ENCODE measurements around the gene JUND. TPM values are rescaled to one million over a fixed set of nuclear protein-coding genes. Genes with fewer than 3 reads are reported as not detected.

Gene JUND
- total RNA-seq, 1 experiment from 2014 or later = 128 TPM

GRCh38 chr19:18306888-18307260 is 25.5 kb upstream of the JUND start:
- Histone ChIP-seq H3K4me1 (ENCODE audit: insufficient read depth, low read length, poor library complexity, severe bottlenecking) (peaks cover 17% of the 10 kb centered on the region), H3K27ac (ENCODE audit: low read depth, low read length, poor library complexity, severe bottlenecking) (no peak overlapping the region), H3K4me3 (ENCODE audit: low read depth, low read length, poor library complexity, severe bottlenecking) (no peak overlapping the region), H3K9me3 (ENCODE audit: low read depth, low read length, poor library complexity, severe bottlenecking) (no peaks in the 10 kb centered on the region), H3K27me3 (replicated peaks; ENCODE audit: insufficient read depth, low read depth, low read length, poor library complexity) (no peaks in the 10 kb centered on the region), H3K36me3 (ENCODE audit: insufficient read depth, low read length, poor library complexity, severe bottlenecking) (peaks cover 33% of the 10 kb centered on the region)
- DNase-seq (ENCODE audit: low spot score) = no peak
- ChIA-PET POLR2A (ENCODE audit: low non-redundant PET) (no interaction called here), CTCF (no interaction called here)
- no peak for TF ChIP-seq EZH2 (IDR thresholded peaks at IDR 0.05; ENCODE audit: borderline replicate concordance, low read depth, low read length, poor library complexity, severe bottlenecking)
- TF ChIP-seq, protein P1, sequence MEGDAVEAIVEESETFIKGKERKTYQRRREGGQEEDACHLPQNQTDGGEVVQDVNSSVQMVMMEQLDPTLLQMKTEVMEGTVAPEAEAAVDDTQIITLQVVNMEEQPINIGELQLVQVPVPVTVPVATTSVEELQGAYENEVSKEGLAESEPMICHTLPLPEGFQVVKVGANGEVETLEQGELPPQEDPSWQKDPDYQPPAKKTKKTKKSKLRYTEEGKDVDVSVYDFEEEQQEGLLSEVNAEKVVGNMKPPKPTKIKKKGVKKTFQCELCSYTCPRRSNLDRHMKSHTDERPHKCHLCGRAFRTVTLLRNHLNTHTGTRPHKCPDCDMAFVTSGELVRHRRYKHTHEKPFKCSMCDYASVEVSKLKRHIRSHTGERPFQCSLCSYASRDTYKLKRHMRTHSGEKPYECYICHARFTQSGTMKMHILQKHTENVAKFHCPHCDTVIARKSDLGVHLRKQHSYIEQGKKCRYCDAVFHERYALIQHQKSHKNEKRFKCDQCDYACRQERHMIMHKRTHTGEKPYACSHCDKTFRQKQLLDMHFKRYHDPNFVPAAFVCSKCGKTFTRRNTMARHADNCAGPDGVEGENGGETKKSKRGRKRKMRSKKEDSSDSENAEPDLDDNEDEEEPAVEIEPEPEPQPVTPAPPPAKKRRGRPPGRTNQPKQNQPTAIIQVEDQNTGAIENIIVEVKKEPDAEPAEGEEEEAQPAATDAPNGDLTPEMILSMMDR (conservative IDR thresholded peaks at IDR 0.05; ENCODE audit: low read depth, low read length) = no peak
- intact Hi-C loops (cut with micrococcal nuclease; ENCODE audit: unreplicated experiment) = no loop called here
- TSS peak; percentile 96 for BruUV-seq (replicated peaks)

DNA sequence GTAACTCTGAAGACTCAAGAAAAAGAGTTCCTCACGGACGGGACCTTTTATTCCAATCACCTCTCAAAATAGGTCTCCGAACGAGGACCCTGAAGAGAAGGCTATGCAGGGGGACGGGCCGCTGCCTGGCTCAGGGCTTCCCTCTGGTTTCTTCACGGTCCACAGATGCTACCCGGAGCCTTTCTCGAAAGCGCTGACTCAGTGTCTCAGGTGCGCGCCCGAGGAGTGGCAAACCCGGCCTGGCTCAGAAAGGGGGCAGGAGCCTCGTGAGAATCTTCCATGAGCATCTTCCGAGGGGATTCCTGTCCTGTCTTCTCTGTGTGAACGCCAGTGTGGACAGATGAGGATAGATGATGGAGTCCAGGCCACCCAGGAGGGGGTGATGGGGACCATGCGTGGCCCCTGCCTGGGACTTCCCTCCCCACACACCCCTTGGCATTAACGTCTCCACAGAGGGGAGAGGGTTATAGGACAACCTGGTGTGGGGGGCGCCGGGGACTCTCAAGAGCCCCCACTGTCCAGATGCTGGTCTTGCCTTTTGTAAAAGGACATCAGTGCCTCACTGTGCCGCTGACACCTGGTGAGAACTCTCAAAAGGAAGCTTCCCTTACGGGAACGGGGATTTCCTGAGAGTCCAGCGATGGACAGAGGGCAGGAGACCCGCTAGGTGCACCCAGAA is 24.9 kb upstream of the JUND start:
- CTCF ChIA-PET = no interaction called here
- peaks cover 27% of the 10 kb centered on the region for H3K36me3 ChIP-seq (ENCODE audit: insufficient read depth, low read length, poor library complexity, severe bottlenecking)
- no peak overlapping the region for H3K27ac ChIP-seq (ENCODE audit: low read depth, low read length, poor library complexity, severe bottlenecking)
- no peak for DNase-seq (ENCODE audit: low spot score)
- TF ChIP-seq EZH2 (IDR thresholded peaks at IDR 0.05; ENCODE audit: borderline replicate concordance, low read depth, low read length, poor library complexity, severe bottlenecking) = no peak
- TF ChIP-seq, protein P1 (conservative IDR thresholded peaks at IDR 0.05; ENCODE audit: low read depth, low read length) = no peak
- intact Hi-C loops (cut with micrococcal nuclease; ENCODE audit: unreplicated experiment) = no loop called here
- peaks cover 17% of the 10 kb centered on the region for H3K4me1 ChIP-seq (ENCODE audit: insufficient read depth, low read length, poor library complexity, severe bottlenecking)
- no peaks in the 10 kb centered on the region for H3K27me3 ChIP-seq (replicated peaks; ENCODE audit: insufficient read depth, low read depth, low read length, poor library complexity)
- H3K4me3 ChIP-seq (ENCODE audit: low read depth, low read length, poor library complexity, severe bottlenecking) = no peak overlapping the region
- POLR2A ChIA-PET (ENCODE audit: low non-redundant PET) = no interaction called here
- BruUV-seq (replicated peaks) = no TSS peak
- no peaks in the 10 kb centered on the region for H3K9me3 ChIP-seq (ENCODE audit: low read depth, low read length, poor library complexity, severe bottlenecking)

GRCh38 chr19:18304458-18305310 is 23.3 kb upstream of the JUND start:
- H3K27ac ChIP-seq (ENCODE audit: low read depth, low read length, poor library complexity, severe bottlenecking) = peak overlapping the region; percentile 90
- H3K4me1 ChIP-seq (ENCODE audit: insufficient read depth, low read length, poor library complexity, severe bottlenecking) = peaks cover 17% of the 10 kb centered on the region
- no peaks in the 10 kb centered on the region for H3K9me3 ChIP-seq (ENCODE audit: low read depth, low read length, poor library complexity, severe bottlenecking)
- CTCF ChIA-PET = interaction anchor here (1.0 to 1.8 kb wide), 3 partner anchors 17 to 25 kb away, joined by 5 to 18 read pairs (median 6); partner anchors contain the start of gene JUND
- H3K4me3 ChIP-seq (ENCODE audit: low read depth, low read length, poor library complexity, severe bottlenecking) = peak overlapping the region; percentile 5
- DNase-seq (ENCODE audit: low spot score) = peak; percentile 81
- intact Hi-C loops (cut with micrococcal nuclease; ENCODE audit: unreplicated experiment) = no loop called here
- peaks cover 23% of the 10 kb centered on the region for H3K36me3 ChIP-seq (ENCODE audit: insufficient read depth, low read length, poor library complexity, severe bottlenecking)
- BruUV-seq (replicated peaks) = no TSS peak
- TF ChIP-seq, protein P1 (conservative IDR thresholded peaks at IDR 0.05; ENCODE audit: low read depth, low read length) = no peak
- no peak for TF ChIP-seq EZH2 (IDR thresholded peaks at IDR 0.05; ENCODE audit: borderline replicate concordance, low read depth, low read length, poor library complexity, severe bottlenecking)
- POLR2A ChIA-PET (ENCODE audit: low non-redundant PET) = interaction anchor here (0.5 to 1.3 kb wide), 3 partner anchors 18 to 23 kb away, joined by 4 to 9 read pairs (median 4); partner anchors contain the start of genes JUND and LSM4
- H3K27me3 ChIP-seq (replicated peaks; ENCODE audit: insufficient read depth, low read depth, low read length, poor library complexity) = no peaks in the 10 kb centered on the region

All from A673 (cell line).